Mucosa of descending colon (tissue), 3 donors: Measurements from ENCODE around the gene TBXA2R. TPM values are rescaled to one million over a fixed set of nuclear protein-coding genes. Genes with fewer than 3 reads are reported as not detected.

Experiments
- ATAC-seq: fragments of 200-7000 bp; cut with Tn5 transposase; one replicate; pipeline ENCODE4 v1.9.1; 2020; ENCODE audit warnings: mild to moderate bottlenecking, moderate library complexity
- DNase-seq, 3 donors: peaks; one replicate each; pipeline ENCODE4 v3.0.0-alpha.2; 2020
- H3K36me3 ChIP-seq: fragments of 200-600 bp; one replicate; pipeline ENCODE4 v1.8.0; 2021; ENCODE audit warnings: low read depth, mild to moderate bottlenecking
- H3K4me1 ChIP-seq: fragments of 200-600 bp; one replicate; pipeline ENCODE4 v1.8.0; 2021; ENCODE audit warnings: low read depth, mild to moderate bottlenecking
- H3K4me3 ChIP-seq: fragments of 200-600 bp; one replicate; pipeline ENCODE4 v1.8.0; 2021; ENCODE audit warnings: mild to moderate bottlenecking
- H3K9me3 ChIP-seq: fragments of 200-600 bp; one replicate; pipeline ENCODE4 v1.8.0; 2021; ENCODE audit warnings: mild to moderate bottlenecking
- intact Hi-C, 2 donors: fragments of 100-400 bp; cut with DNase I in 1 of 2; cut with micrococcal nuclease in 1 of 2; formaldehyde crosslinking; loops; one replicate each; pipeline versions ENCODE4 v1.11.0 to v1.11.1; 2022; cut with DNase I, micrococcal nuclease
- total RNA-seq, 3 donors: library from RNA; stranded (reverse); fragmentation: NEBNext Ultra II Directional in 2 of 3; extraction: Animal tissue kit (Norgen Biotek cat#: 25700) in 2 of 3; gene quantifications; one replicate each; pipeline versions ENCODE4 v1.2.1 to v1.2.4, GENCODE V29; 2021 to 2023
- TF ChIP-seq, protein P1 (sequence below): fragments of 200-600 bp; IDR thresholded peaks from one replicate; pipeline ENCODE4 v1.8.0; 2022; ENCODE audit warnings: antibody characterized with exemption, mild to moderate bottlenecking
- donor health status: DM: no; HTN: no; CAD: no; lungs with moderate emphysema.
- donor health status: DM: no; HTN: no; CAD: no.
- donor health status: DM: no; HTN: yes; CAD: no.

Gene TBXA2R
- total RNA-seq, 3 donors from 2014 or later = 0.72 to 2.3 (median 1.1) TPM

DNA sequence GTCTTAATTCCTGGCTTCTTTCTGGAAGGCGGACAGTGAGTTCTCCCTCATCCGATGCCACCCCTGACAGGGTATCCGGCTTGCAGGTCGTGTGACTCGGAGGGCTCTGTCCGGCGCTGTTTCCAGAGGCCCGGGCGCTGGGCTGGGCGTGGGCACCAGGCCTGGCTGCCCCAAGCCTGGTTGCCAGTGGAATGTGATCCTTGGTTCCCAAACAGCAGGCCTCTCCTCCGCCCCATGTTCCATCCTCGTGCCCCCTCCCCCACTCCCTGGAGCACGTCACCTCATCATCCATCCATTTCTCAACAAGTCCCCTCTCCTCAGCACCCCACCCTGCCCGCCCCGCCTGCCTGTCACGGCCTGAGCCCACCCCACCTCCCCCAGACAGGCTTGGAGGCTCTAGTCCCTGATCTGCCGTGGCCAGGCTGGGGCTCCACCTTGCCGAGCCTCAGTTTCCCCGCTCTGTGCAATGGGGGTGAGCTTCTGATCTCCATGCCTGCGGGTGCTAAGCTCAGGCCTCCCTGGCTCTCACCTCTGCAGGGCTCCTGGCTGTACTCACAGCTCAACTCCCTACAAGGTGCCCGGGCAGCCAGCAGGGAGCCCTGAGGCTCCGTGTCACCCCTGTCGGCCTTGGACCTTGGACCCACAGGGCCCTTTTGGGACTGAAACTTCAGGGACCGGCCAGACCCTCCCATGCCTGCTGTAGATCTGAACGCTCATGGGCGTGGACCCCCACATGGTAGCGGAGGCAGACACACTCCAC is 2.3 kb downstream of the TBXA2R start:
- no peak for DNase-seq
- no peak for ATAC-seq

DNA sequence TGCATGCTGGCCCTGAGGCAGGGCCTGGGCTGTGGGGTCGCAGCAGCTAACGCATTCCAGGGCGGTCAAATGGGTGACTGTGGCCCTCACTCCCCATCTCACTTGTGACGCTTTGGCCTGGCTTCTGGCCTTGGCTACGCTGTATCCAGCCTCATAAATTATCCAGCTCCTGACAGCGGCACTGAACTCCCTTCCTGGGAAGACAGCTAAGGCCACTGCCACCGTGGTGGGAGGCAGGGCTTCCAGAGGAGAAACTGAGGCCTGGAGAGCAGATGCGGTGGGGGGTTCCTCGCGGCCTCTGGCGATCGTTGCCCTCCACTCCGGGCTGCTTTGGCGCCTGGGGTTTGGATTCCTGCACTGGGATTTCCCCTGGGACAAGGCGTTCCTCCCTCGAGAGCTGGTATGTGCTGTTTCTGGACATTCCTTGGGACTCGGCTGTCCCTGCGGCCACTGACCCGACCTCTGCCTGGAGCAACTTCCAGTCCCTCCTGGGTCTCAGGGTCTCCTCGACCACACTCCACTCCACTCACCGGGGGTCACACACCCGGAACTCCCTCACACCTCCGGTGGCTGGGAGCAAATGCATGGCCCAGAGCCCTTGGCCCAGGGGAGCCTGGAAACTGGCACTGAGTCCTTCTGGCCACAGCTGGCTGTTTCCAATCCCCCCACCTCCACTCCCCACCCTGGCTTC is 3.4 kb downstream of the TBXA2R start:
- DNase-seq = no peak
- TF ChIP-seq, protein P1, sequence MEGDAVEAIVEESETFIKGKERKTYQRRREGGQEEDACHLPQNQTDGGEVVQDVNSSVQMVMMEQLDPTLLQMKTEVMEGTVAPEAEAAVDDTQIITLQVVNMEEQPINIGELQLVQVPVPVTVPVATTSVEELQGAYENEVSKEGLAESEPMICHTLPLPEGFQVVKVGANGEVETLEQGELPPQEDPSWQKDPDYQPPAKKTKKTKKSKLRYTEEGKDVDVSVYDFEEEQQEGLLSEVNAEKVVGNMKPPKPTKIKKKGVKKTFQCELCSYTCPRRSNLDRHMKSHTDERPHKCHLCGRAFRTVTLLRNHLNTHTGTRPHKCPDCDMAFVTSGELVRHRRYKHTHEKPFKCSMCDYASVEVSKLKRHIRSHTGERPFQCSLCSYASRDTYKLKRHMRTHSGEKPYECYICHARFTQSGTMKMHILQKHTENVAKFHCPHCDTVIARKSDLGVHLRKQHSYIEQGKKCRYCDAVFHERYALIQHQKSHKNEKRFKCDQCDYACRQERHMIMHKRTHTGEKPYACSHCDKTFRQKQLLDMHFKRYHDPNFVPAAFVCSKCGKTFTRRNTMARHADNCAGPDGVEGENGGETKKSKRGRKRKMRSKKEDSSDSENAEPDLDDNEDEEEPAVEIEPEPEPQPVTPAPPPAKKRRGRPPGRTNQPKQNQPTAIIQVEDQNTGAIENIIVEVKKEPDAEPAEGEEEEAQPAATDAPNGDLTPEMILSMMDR = no peak
- ATAC-seq = no peak
- intact Hi-C loops = no loop called here
- Histone ChIP-seq H3K36me3 (no peaks in the 10 kb centered on the region), H3K9me3 (no peaks in the 10 kb centered on the region), H3K4me3 (no peak overlapping the region), H3K4me1 (peaks cover 28% of the 10 kb centered on the region)

More for the DNA sequence above, 2.3 kb downstream of the TBXA2R start:
- Histone ChIP-seq H3K4me3 (no peak overlapping the region), H3K4me1 (peaks cover 28% of the 10 kb centered on the region), H3K9me3 (no peaks in the 10 kb centered on the region), H3K36me3 (no peaks in the 10 kb centered on the region)
- intact Hi-C loops = no loop called here
- TF ChIP-seq, protein P1 = no peak

DNA sequence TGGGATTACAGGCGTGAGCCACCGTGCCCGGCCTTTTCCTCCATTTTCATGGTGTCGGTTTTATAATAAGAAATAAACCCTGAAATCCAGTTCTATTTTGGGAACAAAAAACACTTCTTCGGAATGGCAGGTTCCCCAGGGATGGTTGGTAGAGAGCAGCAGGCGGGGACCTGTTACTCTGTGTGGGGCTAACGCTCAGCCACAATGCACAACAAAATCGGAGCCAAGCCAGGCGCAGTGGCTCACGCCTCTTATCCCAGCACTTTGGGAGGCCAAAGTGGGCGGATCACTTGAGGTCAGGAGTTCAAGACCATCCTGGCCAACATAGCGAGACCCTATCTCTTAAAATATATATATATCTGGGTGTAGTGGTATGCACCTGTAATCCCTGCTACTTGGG is 5.7 kb downstream of the TBXA2R start:
- no peak overlapping the region for H3K4me3 ChIP-seq
- TF ChIP-seq, protein P1 = no peak
- no peaks in the 10 kb centered on the region for H3K9me3 ChIP-seq
- no peak for DNase-seq
- H3K36me3 ChIP-seq = no peaks in the 10 kb centered on the region
- intact Hi-C loops = no loop called here
- ATAC-seq = no peak
- peaks cover 12% of the 10 kb centered on the region for H3K4me1 ChIP-seq

DNA sequence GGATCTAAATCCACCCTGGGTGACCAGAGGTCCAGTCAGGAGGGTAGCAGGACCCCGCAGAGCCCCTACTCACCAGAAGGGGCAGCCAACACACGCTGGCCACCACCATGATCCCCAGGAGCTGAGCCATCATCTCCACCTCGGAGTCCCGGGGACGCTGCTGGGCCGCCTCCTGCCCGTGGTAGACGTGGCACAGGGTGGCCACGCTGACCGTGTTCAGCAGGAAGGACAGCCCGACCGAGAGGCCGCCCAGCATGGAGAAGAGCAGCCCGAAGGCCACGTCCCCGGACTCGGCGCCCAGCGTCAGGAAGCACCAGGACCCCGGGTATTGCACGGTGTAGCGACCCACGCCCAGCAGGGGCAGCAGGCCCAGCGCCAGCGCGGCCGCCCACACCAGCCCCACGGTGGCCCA is 6.9 kb downstream of the TBXA2R start:
- TF ChIP-seq, protein P1 = no peak
- intact Hi-C loops = no loop called here
- Histone ChIP-seq H3K9me3 (no peaks in the 10 kb centered on the region), H3K4me3 (no peak overlapping the region), H3K4me1 (peaks cover 2% of the 10 kb centered on the region), H3K36me3 (no peaks in the 10 kb centered on the region)
- DNase-seq (no peak), ATAC-seq (no peak)

DNA sequence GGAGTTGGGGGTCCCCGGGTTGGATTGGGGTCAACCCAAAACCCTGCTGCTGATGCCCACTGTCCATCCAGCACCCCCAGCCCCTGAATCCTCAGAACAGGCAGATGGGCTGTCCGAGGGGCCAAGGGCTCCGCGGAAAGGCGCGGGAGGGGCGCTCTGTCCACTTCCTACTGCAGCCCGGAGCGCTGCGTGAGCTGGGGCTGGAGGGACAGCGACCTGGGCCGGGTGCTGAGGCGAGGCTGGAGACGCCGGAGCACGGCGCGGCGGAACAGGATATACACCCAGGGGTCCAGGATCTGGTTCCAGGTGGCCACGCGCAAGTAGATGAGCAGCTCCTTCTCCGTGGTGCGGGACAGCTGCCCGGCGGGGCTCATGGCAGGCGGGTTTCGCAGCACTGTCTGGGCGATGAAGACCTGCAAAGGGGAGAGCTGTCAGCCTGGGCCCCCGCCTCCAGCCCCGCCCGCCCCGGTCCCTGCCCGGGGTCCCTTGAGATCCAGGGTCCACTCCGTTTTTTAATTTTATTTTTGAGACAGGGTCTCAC is 11.1 kb downstream of the TBXA2R start:
- DNase-seq (no peak), ATAC-seq (no peak)
- Histone ChIP-seq H3K4me3 (no peak overlapping the region), H3K36me3 (no peaks in the 10 kb centered on the region), H3K9me3 (no peaks in the 10 kb centered on the region), H3K4me1 (no peaks in the 10 kb centered on the region)
- intact Hi-C loops = no loop called here
- TF ChIP-seq, protein P1 = no peak
